ENCODE results near the gene IL27RA.

GRCh38 chr19:14050512-14050911, 18.9 kb downstream of the IL27RA start:
- TF ChIP-seq CTCF (IDR thresholded peaks at IDR 0.05 in 8 of 11, conservative IDR thresholded peaks at IDR 0.05 in 3 of 11) (no peak), POLR2A (IDR thresholded peaks at IDR 0.05) (no peak), POLR2AphosphoS5 (IDR thresholded peaks at IDR 0.05) (no peak)
